Astrocyte (in vitro differentiated cells and primary cell): ENCODE results near the gene GJB4. TPM values are rescaled to one million over a fixed set of nuclear protein-coding genes. Genes with fewer than 3 reads are reported as not detected.

ENCODE experiments used
- DNase-seq: peaks from one replicate; pipeline ENCODE4 v3.0.0-alpha.2; 2010; ENCODE audit warnings: low read depth
- FAIRE-seq: peaks from 2 replicates; lab custom pipeline; 2011; peaks lifted over from hg19 to GRCh38; lab: Jason Lieb, UNC
- H2AFZ ChIP-seq: 2 replicates; pipeline ENCODE4 v1.6.0; 2012; ENCODE audit warnings: low read depth, low read length, inconsistent platforms
- H3K27ac ChIP-seq: 2 replicates; pipeline ENCODE4 v1.5.1; 2011; ENCODE audit warnings: low read depth, low read length, inconsistent platforms
- H3K27me3 ChIP-seq: 2 replicates; pipeline ENCODE4 v1.6.0; 2011; ENCODE audit warnings: low read length, inconsistent platforms; ENCODE audit not compliant: insufficient read depth
- H3K36me3 ChIP-seq: 2 replicates; pipeline ENCODE4 v1.5.1; 2011; ENCODE audit warnings: low read length, inconsistent platforms; ENCODE audit not compliant: insufficient read depth
- H3K4me1 ChIP-seq: 2 replicates; pipeline ENCODE4 v1.5.1; 2011; ENCODE audit warnings: low read length, inconsistent platforms; ENCODE audit not compliant: insufficient read depth
- H3K4me2 ChIP-seq: 2 replicates; pipeline ENCODE4 v1.6.0; 2012; ENCODE audit warnings: low read length, inconsistent platforms
- H3K4me3 ChIP-seq: 2 replicates; pipeline ENCODE4 v1.5.1; 2011; ENCODE audit warnings: low read depth, mild to moderate bottlenecking, low read length, inconsistent platforms; ENCODE audit not compliant: insufficient read depth
- H3K79me2 ChIP-seq: 2 replicates; pipeline ENCODE4 v1.6.0; 2012; ENCODE audit warnings: mild to moderate bottlenecking, low read length, inconsistent platforms; ENCODE audit not compliant: insufficient read depth
- H3K9ac ChIP-seq: 2 replicates; pipeline ENCODE4 v1.6.0; 2012; ENCODE audit warnings: mild to moderate bottlenecking, low read length, inconsistent platforms
- H3K9me3 ChIP-seq: 2 replicates; pipeline ENCODE4 v1.5.1; 2012; ENCODE audit warnings: low read depth, mild to moderate bottlenecking, low read length, inconsistent platforms; ENCODE audit not compliant: insufficient read depth
- H4K20me1 ChIP-seq: 2 replicates; pipeline ENCODE4 v1.6.0; 2012; ENCODE audit warnings: low read length, inconsistent platforms; ENCODE audit not compliant: insufficient read depth
- H3K27ac Mint-ChIP-seq: one replicate; pipeline ENCODE4 v1.8.0; 2021; ENCODE audit warnings: mild to moderate bottlenecking, mixed read lengths; ENCODE audit not compliant: unreplicated experiment
- H3K27me3 Mint-ChIP-seq: one replicate; pipeline ENCODE4 v1.8.0; 2021; ENCODE audit warnings: low read depth, mixed read lengths; ENCODE audit not compliant: unreplicated experiment
- H3K36me3 Mint-ChIP-seq: one replicate; pipeline ENCODE4 v1.8.0; 2021; ENCODE audit warnings: low read depth, mixed read lengths; ENCODE audit not compliant: unreplicated experiment
- H3K4me1 Mint-ChIP-seq: one replicate; pipeline ENCODE4 v1.8.0; 2021; ENCODE audit warnings: low read depth, mixed read lengths; ENCODE audit not compliant: unreplicated experiment
- H3K4me3 Mint-ChIP-seq: one replicate; pipeline ENCODE4 v1.8.0; 2021; ENCODE audit warnings: mild to moderate bottlenecking, moderate library complexity, mixed read lengths; ENCODE audit not compliant: unreplicated experiment
- H3K9me3 Mint-ChIP-seq: one replicate; pipeline ENCODE4 v1.8.0; 2021; ENCODE audit warnings: mild to moderate bottlenecking, mixed read lengths; ENCODE audit not compliant: unreplicated experiment
- EZH2 ChIP-seq: IDR thresholded peaks from 2 replicates; pipeline ENCODE4 v1.6.1; 2012; ENCODE audit warnings: mild to moderate bottlenecking, low read length, inconsistent platforms; ENCODE audit not compliant: insufficient read depth
- total RNA-seq: library from RNA; stranded (reverse); gene quantifications from 2 replicates; pipeline ENCODE4 v1.2.1, GENCODE V29; 2021
- TF ChIP-seq, protein P1 (sequence below): IDR thresholded peaks from 2 replicates; pipeline ENCODE4 v1.5.1; 2011; ENCODE audit warnings: low read depth, mild to moderate bottlenecking, inconsistent platforms, low read length, moderate library complexity; ENCODE audit not compliant: insufficient read depth

The GJB4 gene
- total RNA-seq, 1 donor from 2014 or later, result not detected

DNA sequence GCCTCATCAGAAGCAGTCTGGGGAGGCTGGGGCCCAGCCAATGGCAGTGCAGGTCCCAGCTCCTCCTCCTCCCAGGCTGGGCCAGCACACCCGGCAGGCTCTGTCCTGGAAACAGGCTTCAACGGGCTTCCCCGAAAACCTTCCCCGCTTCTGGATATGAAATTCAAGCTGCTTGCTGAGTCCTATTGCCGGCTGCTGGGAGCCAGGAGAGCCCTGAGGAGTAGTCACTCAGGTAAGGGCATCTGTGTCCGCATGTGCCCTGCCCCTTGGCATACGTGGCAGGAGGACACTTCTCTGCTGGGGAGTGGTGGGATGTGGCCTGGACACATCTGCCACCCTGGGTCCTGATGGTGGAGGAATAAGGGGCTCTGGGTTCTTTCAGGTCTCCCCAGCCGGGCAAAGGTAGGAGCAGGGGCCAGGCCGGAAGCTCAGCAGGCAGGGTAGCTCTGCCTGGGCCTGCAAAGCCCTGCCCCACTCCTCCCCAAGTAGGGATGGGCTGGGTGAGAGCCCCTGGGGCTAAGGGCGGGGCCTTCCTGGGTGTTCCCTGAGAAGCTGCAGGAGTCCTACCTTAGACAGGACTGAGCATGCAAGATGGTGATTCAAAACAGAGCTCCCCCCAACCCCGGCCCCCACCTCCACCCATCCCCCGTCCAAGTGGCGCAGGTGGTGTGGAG is 4.4 kb upstream of the GJB4 start, which contains the start of gene GJB5:
Gene GJB5 (plus strand): TSS at position 84 of the 674 bp plus-strand sequence. CDS start 2,284 bp downstream, outside the sequence.
- H3K4me1 Mint-ChIP-seq, result peaks cover under 1% of the 10 kb centered on the region
- no peak within 1 kb of the TSS for H3K9ac ChIP-seq
- peaks cover 7% of the 10 kb centered on the region for H3K36me3 Mint-ChIP-seq
- H3K27ac ChIP-seq, result no peak within 1 kb of the TSS
- no peak within 1 kb of the TSS for H2AFZ ChIP-seq
- FAIRE-seq (no peak), DNase-seq (no peak)
- no peak within 1 kb of the TSS for H3K4me2 ChIP-seq
- no peak within 1 kb of the TSS for H3K27ac Mint-ChIP-seq
- H3K27me3 Mint-ChIP-seq, result peaks cover 22% of the 10 kb centered on the region
- H4K20me1 ChIP-seq, result no peaks in the 10 kb centered on the region
- TF ChIP-seq, protein P1, sequence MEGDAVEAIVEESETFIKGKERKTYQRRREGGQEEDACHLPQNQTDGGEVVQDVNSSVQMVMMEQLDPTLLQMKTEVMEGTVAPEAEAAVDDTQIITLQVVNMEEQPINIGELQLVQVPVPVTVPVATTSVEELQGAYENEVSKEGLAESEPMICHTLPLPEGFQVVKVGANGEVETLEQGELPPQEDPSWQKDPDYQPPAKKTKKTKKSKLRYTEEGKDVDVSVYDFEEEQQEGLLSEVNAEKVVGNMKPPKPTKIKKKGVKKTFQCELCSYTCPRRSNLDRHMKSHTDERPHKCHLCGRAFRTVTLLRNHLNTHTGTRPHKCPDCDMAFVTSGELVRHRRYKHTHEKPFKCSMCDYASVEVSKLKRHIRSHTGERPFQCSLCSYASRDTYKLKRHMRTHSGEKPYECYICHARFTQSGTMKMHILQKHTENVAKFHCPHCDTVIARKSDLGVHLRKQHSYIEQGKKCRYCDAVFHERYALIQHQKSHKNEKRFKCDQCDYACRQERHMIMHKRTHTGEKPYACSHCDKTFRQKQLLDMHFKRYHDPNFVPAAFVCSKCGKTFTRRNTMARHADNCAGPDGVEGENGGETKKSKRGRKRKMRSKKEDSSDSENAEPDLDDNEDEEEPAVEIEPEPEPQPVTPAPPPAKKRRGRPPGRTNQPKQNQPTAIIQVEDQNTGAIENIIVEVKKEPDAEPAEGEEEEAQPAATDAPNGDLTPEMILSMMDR, result no peak
- no peak for TF ChIP-seq EZH2
- no peaks in the 10 kb centered on the region for H3K9me3 ChIP-seq
- no peaks in the 10 kb centered on the region for H3K79me2 ChIP-seq
- H3K4me3 Mint-ChIP-seq, result no peak within 1 kb of the TSS
- no peak within 1 kb of the TSS for H3K4me3 ChIP-seq
- no peaks in the 10 kb centered on the region for H3K36me3 ChIP-seq
- no peaks in the 10 kb centered on the region for H3K27me3 ChIP-seq
- no peaks in the 10 kb centered on the region for H3K4me1 ChIP-seq
- peaks cover 5% of the 10 kb centered on the region for H3K9me3 Mint-ChIP-seq

DNA sequence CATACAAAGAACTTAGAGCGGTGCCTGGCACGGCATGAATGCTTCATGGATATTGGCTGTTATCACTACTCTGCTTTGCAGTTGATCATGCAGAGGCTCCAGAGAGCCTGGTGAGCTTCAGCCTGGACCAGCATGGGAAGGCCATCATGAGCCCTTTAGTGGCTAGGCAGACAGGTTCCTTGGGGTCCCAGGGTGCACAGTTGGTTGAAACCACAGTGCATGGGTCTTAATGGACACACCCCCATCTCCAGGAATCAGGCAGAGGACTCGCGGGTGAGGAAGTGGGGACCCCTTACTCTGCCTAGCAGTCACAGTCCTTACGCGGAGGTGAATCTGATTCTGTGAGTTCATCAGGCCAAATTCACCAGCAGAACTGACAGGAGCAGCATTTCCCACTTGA is 3.6 kb upstream of the GJB4 start:
- H4K20me1 ChIP-seq, result no peaks in the 10 kb centered on the region
- H3K27ac ChIP-seq, result no peak overlapping the region
- H3K9me3 ChIP-seq, result no peaks in the 10 kb centered on the region
- no peak overlapping the region for H2AFZ ChIP-seq
- no peaks in the 10 kb centered on the region for H3K4me1 ChIP-seq
- no peak overlapping the region for H3K4me3 ChIP-seq
- DNase-seq (no peak), FAIRE-seq (no peak)
- no peak overlapping the region for H3K4me2 ChIP-seq
- no peaks in the 10 kb centered on the region for H3K36me3 ChIP-seq
- peaks cover 5% of the 10 kb centered on the region for H3K9me3 Mint-ChIP-seq
- no peak overlapping the region for H3K27ac Mint-ChIP-seq
- H3K27me3 ChIP-seq, result no peaks in the 10 kb centered on the region
- peaks cover 2% of the 10 kb centered on the region for H3K4me1 Mint-ChIP-seq
- no peaks in the 10 kb centered on the region for H3K79me2 ChIP-seq
- no peak overlapping the region for H3K4me3 Mint-ChIP-seq
- H3K9ac ChIP-seq, result no peak overlapping the region
- peaks cover 7% of the 10 kb centered on the region for H3K36me3 Mint-ChIP-seq
- H3K27me3 Mint-ChIP-seq, result peaks cover 22% of the 10 kb centered on the region
- TF ChIP-seq EZH2, result no peak
- TF ChIP-seq, protein P1, result no peak

DNA sequence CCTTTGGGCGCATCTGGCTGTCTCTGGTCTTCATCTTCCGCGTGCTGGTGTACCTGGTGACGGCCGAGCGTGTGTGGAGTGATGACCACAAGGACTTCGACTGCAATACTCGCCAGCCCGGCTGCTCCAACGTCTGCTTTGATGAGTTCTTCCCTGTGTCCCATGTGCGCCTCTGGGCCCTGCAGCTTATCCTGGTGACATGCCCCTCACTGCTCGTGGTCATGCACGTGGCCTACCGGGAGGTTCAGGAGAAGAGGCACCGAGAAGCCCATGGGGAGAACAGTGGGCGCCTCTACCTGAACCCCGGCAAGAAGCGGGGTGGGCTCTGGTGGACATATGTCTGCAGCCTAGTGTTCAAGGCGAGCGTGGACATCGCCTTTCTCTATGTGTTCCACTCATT is 2.2 kb upstream of the GJB4 start:
- FAIRE-seq (no peak), DNase-seq (no peak)
- Histone ChIP-seq H3K4me1 (no peaks in the 10 kb centered on the region), H3K4me2 (no peak overlapping the region), H3K9me3 (no peaks in the 10 kb centered on the region), H3K79me2 (no peaks in the 10 kb centered on the region), H3K9ac (no peak overlapping the region), H3K27ac (no peak overlapping the region), H2AFZ (no peak overlapping the region), H3K27me3 (no peaks in the 10 kb centered on the region), H4K20me1 (no peaks in the 10 kb centered on the region), H3K4me3 (no peak overlapping the region), H3K36me3 (no peaks in the 10 kb centered on the region)
- peaks cover 16% of the 10 kb centered on the region for H3K27me3 Mint-ChIP-seq
- TF ChIP-seq EZH2, result no peak
- TF ChIP-seq, protein P1, result no peak
- H3K4me3 Mint-ChIP-seq, result no peak overlapping the region
- peaks cover 5% of the 10 kb centered on the region for H3K9me3 Mint-ChIP-seq
- peaks cover 2% of the 10 kb centered on the region for H3K4me1 Mint-ChIP-seq
- H3K27ac Mint-ChIP-seq, result no peak overlapping the region
- H3K36me3 Mint-ChIP-seq, result peaks cover 7% of the 10 kb centered on the region
